Measurements from ENCODE around the gene COL1A1.

Gene COL1A1

DNA sequence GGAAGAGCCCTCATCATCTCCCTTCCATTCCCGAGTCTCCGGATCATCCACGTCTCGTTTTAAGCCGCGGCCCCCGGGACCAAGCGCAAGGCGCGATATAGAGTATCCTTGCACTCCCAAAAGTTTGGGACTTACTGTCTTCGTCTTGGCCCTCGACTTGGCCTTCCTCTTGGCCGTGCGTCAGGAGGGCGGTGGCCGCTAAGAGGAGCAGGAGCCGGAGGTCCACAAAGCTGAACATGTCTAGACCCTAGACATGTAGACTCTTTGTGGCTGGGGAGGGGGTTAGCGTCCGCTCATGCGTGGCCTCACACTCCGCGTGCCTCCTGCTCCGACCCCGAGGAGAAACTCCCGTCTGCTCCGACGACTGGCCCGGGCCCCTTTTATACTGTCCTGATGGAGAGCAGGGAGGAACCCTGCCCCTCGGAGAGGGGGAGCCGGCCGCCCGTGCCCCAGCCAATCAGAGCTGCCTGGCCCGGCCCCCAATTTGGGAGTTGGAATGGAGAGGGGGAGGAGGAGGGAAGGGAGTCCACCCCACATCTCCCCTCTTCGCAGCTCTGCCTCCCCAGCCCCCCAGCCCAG, at the start of gene COL1A1:
Gene COL1A1 (minus strand): TSS at position 356 of the 579 bp plus-strand sequence. CDS start 118 bp downstream, at position 238.
- H3K27ac ChIP-seq = no peak within 1 kb of the TSS
- peaks cover 2% of the 10 kb centered on the region; the same call in 1 of the 2 replicates for H3K36me3 ChIP-seq (ENCODE audit: insufficient read depth, low read length)
- peak within 1 kb of the TSS; percentile 51 for H3K9ac ChIP-seq (ENCODE audit: insufficient read length)
- no peak for TF ChIP-seq FOXP2 (optimal IDR thresholded peaks at IDR 0.05; ENCODE audit: control extremely low read depth, extremely low read length, insufficient read depth)
- TF ChIP-seq POLR2AphosphoS5 (IDR thresholded peaks at IDR 0.05; ENCODE audit: borderline replicate concordance, low read depth, low read length) = peak; percentile 45; the same call in 1 of the 2 replicates
- H3K4me3 ChIP-seq = peak within 1 kb of the TSS; percentile 85
- no peaks in the 10 kb centered on the region for H3K9me3 ChIP-seq (ENCODE audit: low read depth, low read length)
- DNase-seq (ENCODE audit: low read depth, low spot score) = no peak

DNA sequence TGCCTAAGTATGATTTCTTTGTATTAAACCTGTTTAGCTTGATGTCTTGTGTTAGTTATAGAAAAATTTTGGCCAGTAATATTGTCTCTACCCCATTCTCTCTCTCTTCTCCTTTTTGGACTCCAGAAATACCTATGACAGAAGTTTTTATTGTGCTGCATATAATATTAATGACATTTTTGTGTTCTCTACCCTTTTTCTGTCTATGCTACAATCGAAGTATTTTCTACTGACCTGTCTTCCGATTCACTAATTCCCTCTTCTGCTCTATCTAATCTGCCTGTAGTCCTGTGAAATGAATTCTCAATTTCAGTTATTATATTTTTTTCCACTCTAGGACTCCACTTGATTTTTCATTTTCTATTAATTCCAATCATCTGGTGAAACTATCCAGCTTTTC, 46.8 kb upstream of the COL1A1 start:
- Histone ChIP-seq H3K9ac (ENCODE audit: insufficient read length) (no peak overlapping the region), H3K36me3 (ENCODE audit: insufficient read depth, low read length) (no peaks in the 10 kb centered on the region), H3K27ac (no peak overlapping the region), H3K4me3 (no peak overlapping the region), H3K9me3 (ENCODE audit: low read depth, low read length) (no peaks in the 10 kb centered on the region; the same call in 1 of the 2 replicates)
- TF ChIP-seq EZH2 (IDR thresholded peaks at IDR 0.05) (no peak), POLR2AphosphoS5 (IDR thresholded peaks at IDR 0.05; ENCODE audit: borderline replicate concordance, low read depth, low read length) (no peak), FOXP2 (optimal IDR thresholded peaks at IDR 0.05; ENCODE audit: control extremely low read depth, extremely low read length, insufficient read depth) (no peak)
- DNase-seq (ENCODE audit: low read depth, low spot score) = no peak

GRCh38 chr17:50244771-50245170, 43.3 kb upstream of the COL1A1 start:
- H3K9me3 ChIP-seq (ENCODE audit: low read depth, low read length) = peaks cover 3% of the 10 kb centered on the region; the same call in 1 of the 2 replicates
- no peak overlapping the region for H3K27ac ChIP-seq
- no peak overlapping the region for H3K4me3 ChIP-seq
- no peak for DNase-seq (ENCODE audit: low read depth, low spot score)
- no peak for TF ChIP-seq FOXP2 (optimal IDR thresholded peaks at IDR 0.05; ENCODE audit: control extremely low read depth, extremely low read length, insufficient read depth)
- no peak for TF ChIP-seq POLR2AphosphoS5 (IDR thresholded peaks at IDR 0.05; ENCODE audit: borderline replicate concordance, low read depth, low read length)
- no peak for TF ChIP-seq EZH2 (IDR thresholded peaks at IDR 0.05)
- no peak overlapping the region for H3K9ac ChIP-seq (ENCODE audit: insufficient read length)
- no peaks in the 10 kb centered on the region for H3K36me3 ChIP-seq (ENCODE audit: insufficient read depth, low read length)

DNA sequence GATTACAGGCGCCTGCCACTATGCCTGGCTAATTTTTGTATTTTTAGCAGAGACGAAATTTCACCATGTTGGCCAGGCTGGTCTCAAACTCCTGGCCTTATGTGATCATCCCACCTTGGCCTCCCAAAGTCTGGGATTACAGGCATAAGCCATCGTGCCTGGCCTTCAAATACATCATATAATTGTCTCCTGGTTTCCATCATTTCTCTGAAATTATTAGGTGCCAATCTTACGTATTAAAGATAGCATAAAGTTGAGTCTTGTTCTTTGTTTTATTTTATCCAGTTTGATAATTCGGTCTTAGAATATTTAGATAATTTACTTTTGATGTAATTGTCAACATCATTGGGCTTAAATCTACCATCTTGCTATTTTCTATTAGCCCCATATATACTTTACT, 40.0 kb upstream of the COL1A1 start:
- H3K4me3 ChIP-seq = no peak overlapping the region
- no peak for DNase-seq (ENCODE audit: low read depth, low spot score)
- H3K27ac ChIP-seq = no peak overlapping the region
- TF ChIP-seq FOXP2 (optimal IDR thresholded peaks at IDR 0.05; ENCODE audit: control extremely low read depth, extremely low read length, insufficient read depth) (no peak), POLR2AphosphoS5 (IDR thresholded peaks at IDR 0.05; ENCODE audit: borderline replicate concordance, low read depth, low read length) (no peak), EZH2 (IDR thresholded peaks at IDR 0.05) (no peak)
- no peak overlapping the region for H3K9ac ChIP-seq (ENCODE audit: insufficient read length)
- H3K9me3 ChIP-seq (ENCODE audit: low read depth, low read length) = 0 out of 2 replicates have a peak, but pooled peaks cover 3% of the 10 kb centered on the region
- no peaks in the 10 kb centered on the region for H3K36me3 ChIP-seq (ENCODE audit: insufficient read depth, low read length)

DNA sequence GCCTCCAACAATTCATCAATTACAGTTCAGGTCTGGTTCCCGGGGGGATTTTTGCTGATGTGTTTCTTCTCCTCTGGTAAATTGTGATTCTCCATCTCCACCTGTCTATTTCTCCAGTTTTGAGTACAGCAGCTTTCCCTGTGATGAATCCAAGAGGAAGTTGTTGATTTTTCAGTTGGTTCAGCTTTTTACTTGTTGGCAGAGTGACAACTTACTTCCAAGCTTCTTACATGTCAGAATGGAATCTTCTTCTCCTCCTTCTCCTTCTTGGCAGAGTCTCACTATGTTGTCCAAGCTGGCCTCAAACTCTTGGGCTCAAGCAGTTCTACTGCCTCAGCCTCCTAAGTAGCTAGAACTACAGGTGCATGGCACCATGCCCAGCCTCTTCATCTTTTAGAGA, 39.4 kb upstream of the COL1A1 start:
- Histone ChIP-seq H3K9me3 (ENCODE audit: low read depth, low read length) (0 out of 2 replicates have a peak, but pooled peaks cover 3% of the 10 kb centered on the region), H3K27ac (no peak overlapping the region), H3K9ac (ENCODE audit: insufficient read length) (no peak overlapping the region), H3K36me3 (ENCODE audit: insufficient read depth, low read length) (no peaks in the 10 kb centered on the region), H3K4me3 (no peak overlapping the region)
- no peak for TF ChIP-seq EZH2 (IDR thresholded peaks at IDR 0.05)
- no peak for TF ChIP-seq FOXP2 (optimal IDR thresholded peaks at IDR 0.05; ENCODE audit: control extremely low read depth, extremely low read length, insufficient read depth)
- TF ChIP-seq POLR2AphosphoS5 (IDR thresholded peaks at IDR 0.05; ENCODE audit: borderline replicate concordance, low read depth, low read length) = no peak
- no peak for DNase-seq (ENCODE audit: low read depth, low spot score)

DNA sequence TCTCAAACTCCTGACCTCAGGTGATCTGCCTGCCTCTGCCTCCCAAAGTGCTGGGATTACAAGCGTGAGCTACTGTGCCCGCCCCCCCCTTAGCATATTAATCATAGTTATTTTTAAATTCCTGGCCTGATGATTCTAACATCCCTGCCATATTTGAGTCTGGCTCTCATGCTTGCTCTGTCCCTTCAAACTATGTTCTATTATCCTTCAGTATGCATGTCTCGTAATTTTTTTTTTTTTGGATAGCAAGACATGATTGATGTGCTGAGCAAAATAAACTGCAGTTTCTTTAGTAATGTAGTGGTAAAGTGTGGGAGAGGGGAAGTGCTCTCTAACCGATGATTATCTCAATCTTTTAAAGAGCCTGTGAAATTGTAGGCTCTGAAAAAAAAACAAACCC, 38.5 kb upstream of the COL1A1 start:
- H3K27ac ChIP-seq = no peak overlapping the region
- no peaks in the 10 kb centered on the region for H3K36me3 ChIP-seq (ENCODE audit: insufficient read depth, low read length)
- H3K9me3 ChIP-seq (ENCODE audit: low read depth, low read length) = 0 out of 2 replicates have a peak, but pooled peaks cover 3% of the 10 kb centered on the region
- TF ChIP-seq POLR2AphosphoS5 (IDR thresholded peaks at IDR 0.05; ENCODE audit: borderline replicate concordance, low read depth, low read length) = no peak
- no peak for TF ChIP-seq EZH2 (IDR thresholded peaks at IDR 0.05)
- TF ChIP-seq FOXP2 (optimal IDR thresholded peaks at IDR 0.05; ENCODE audit: control extremely low read depth, extremely low read length, insufficient read depth) = no peak
- no peak overlapping the region for H3K9ac ChIP-seq (ENCODE audit: insufficient read length)
- no peak overlapping the region for H3K4me3 ChIP-seq
- no peak for DNase-seq (ENCODE audit: low read depth, low spot score)

DNA sequence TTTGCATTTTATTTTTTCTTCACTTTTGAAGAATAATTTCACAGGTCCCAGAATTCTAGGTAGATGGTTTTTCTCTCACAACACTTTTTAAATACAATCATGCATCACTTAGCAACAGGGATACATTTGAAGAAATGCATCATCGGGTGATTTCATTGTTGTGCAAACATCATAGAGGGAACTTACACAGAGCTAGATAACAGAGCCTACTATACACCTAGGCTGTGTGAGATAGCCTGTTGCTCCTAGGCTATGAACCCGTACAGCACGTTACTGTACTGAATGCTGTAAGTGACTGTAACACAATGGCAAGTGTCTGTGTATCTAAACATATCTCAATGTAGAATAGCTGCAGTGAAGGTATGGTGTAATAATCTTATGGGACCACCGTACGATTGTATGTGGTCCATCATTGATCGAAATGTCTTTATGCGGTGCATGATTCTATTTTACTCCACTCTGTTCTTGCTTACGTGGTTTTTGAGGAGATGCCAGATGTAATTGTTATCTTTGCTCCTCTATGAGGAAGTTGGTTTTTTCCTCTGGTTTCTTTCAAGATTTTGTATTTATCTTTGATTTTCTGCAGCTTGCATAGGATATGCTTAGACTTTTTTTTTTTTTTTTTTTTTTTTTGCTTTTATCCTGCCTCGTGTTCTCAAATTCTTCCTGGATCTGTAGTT, 37.3 kb upstream of the COL1A1 start:
- Histone ChIP-seq H3K4me3 (no peak overlapping the region), H3K9ac (ENCODE audit: insufficient read length) (no peak overlapping the region), H3K9me3 (ENCODE audit: low read depth, low read length) (0 out of 2 replicates have a peak, but pooled peaks cover 3% of the 10 kb centered on the region), H3K27ac (no peak overlapping the region), H3K36me3 (ENCODE audit: insufficient read depth, low read length) (no peaks in the 10 kb centered on the region)
- DNase-seq (ENCODE audit: low read depth, low spot score) = no peak
- no peak for TF ChIP-seq FOXP2 (optimal IDR thresholded peaks at IDR 0.05; ENCODE audit: control extremely low read depth, extremely low read length, insufficient read depth)
- no peak for TF ChIP-seq POLR2AphosphoS5 (IDR thresholded peaks at IDR 0.05; ENCODE audit: borderline replicate concordance, low read depth, low read length)
- no peak for TF ChIP-seq EZH2 (IDR thresholded peaks at IDR 0.05)

DNA sequence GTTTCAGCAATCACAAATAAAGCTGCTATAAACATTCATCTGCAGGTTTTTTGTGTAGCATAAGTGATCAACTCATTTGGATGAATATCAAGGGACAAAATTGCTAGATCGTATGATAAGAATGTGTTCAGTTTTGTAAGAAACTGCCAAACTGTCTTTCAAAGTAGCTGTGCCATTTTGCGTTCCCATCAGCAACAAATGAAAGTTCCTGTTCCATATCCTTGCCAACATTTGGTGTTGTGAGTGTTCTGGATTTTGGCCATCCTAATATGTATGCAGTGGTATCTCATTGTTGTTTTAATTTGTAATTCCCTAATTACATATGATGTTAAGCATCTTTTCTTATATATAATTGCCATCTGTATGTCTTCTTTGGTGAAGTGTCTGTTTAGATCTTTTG, 36.5 kb upstream of the COL1A1 start:
- H3K27ac ChIP-seq = no peak overlapping the region
- TF ChIP-seq FOXP2 (optimal IDR thresholded peaks at IDR 0.05; ENCODE audit: control extremely low read depth, extremely low read length, insufficient read depth) = no peak
- no peak for TF ChIP-seq EZH2 (IDR thresholded peaks at IDR 0.05)
- TF ChIP-seq POLR2AphosphoS5 (IDR thresholded peaks at IDR 0.05; ENCODE audit: borderline replicate concordance, low read depth, low read length) = no peak
- no peak for DNase-seq (ENCODE audit: low read depth, low spot score)
- H3K9me3 ChIP-seq (ENCODE audit: low read depth, low read length) = 0 out of 2 replicates have a peak, but pooled peaks cover 3% of the 10 kb centered on the region
- no peaks in the 10 kb centered on the region for H3K36me3 ChIP-seq (ENCODE audit: insufficient read depth, low read length)
- no peak overlapping the region for H3K4me3 ChIP-seq
- H3K9ac ChIP-seq (ENCODE audit: insufficient read length) = no peak overlapping the region
